CD4-positive, alpha-beta T cell (primary cell): Measurements from ENCODE around the gene FYCO1. TPM values are rescaled to one million over a fixed set of nuclear protein-coding genes. Genes with fewer than 3 reads are reported as not detected.

Source experiments
- ATAC-seq: fragments of 200-7000 bp; cut with Tn5 transposase; one replicate; pipeline ENCODE4 v1.10.0; 2022; ENCODE audit warnings: mild to moderate bottlenecking; ENCODE audit not compliant: poor library complexity
- CTCF ChIA-PET: fragments of 350-600 bp; sonication (Branson Sonifier 250); formaldehyde crosslinking; loops from one replicate; lab custom pipeline; 2021; ENCODE audit warnings: antibody characterized with exemption, inconsistent platforms; lab: Charles Lee
- POLR2A ChIA-PET: fragments of 350-600 bp; sonication (Branson Sonifier 250); formaldehyde crosslinking; loops from one replicate; lab custom pipeline; 2021; ENCODE audit warnings: antibody characterized with exemption, inconsistent platforms; lab: Charles Lee
- DNase-seq, 14 experiments: peaks; one replicate each; pipeline ENCODE4 v3.0.0-alpha.2; 2013 to 2020; ENCODE audit warnings: mixed read lengths in 2 of 14
- H3K27ac ChIP-seq, 2 donors: one replicate each; pipeline versions ENCODE4 v1.5.1 to v1.7.0; 2013; ENCODE audit warnings: low read length in 2 of 2, low read depth in 1 of 2, mild to moderate bottlenecking in 1 of 2
- H3K27me3 ChIP-seq, 2 experiments: 1 replicate in 1 of 2; 2 replicates in 1 of 2; pipeline versions ENCODE4 v1.6.1 to v1.7.0; 2013; ENCODE audit warnings: low read length in 2 of 2, control low read depth in 1 of 2, mild to moderate bottlenecking in 1 of 2, moderate library complexity in 1 of 2; ENCODE audit not compliant: insufficient read depth in 2 of 2, control insufficient read depth in 1 of 2
- H3K36me3 ChIP-seq: one replicate; pipeline ENCODE4 v1.6.1; 2013; ENCODE audit warnings: low read length, control low read depth; ENCODE audit not compliant: insufficient read depth
- H3K4me1 ChIP-seq: one replicate; pipeline ENCODE4 v1.6.1; 2013; ENCODE audit warnings: low read length, control low read depth; ENCODE audit not compliant: insufficient read depth
- H3K4me3 ChIP-seq: one replicate; pipeline ENCODE4 v1.5.1; 2013; ENCODE audit warnings: mild to moderate bottlenecking, low read length, moderate library complexity
- H3K9me3 ChIP-seq, 2 experiments: 1 replicate in 1 of 2; 2 replicates in 1 of 2; pipeline versions ENCODE4 v1.6.1 to v1.7.0; 2013; ENCODE audit warnings: low read length in 2 of 2, mild to moderate bottlenecking in 2 of 2, control low read depth in 1 of 2, moderate library complexity in 1 of 2; ENCODE audit not compliant: control insufficient read depth in 1 of 2, insufficient read depth in 1 of 2
- H3K27ac Mint-ChIP-seq: one replicate; pipeline ENCODE4 v1.8.0; 2020; ENCODE audit warnings: mixed read lengths
- H3K27me3 Mint-ChIP-seq: one replicate; pipeline ENCODE4 v1.8.0; 2021; ENCODE audit warnings: mixed read lengths
- H3K36me3 Mint-ChIP-seq: one replicate; pipeline ENCODE4 v1.8.0; 2021; ENCODE audit warnings: low read depth, mixed read lengths
- H3K4me1 Mint-ChIP-seq: one replicate; pipeline ENCODE4 v1.8.0; 2021; ENCODE audit warnings: low read depth, mixed read lengths
- H3K4me3 Mint-ChIP-seq: one replicate; pipeline ENCODE4 v1.8.0; 2020; ENCODE audit warnings: mild to moderate bottlenecking, mixed read lengths
- H3K9me3 Mint-ChIP-seq: one replicate; pipeline ENCODE4 v1.8.0; 2020; ENCODE audit warnings: mixed read lengths
- intact Hi-C, 2 experiments: fragments of 100-400 bp; cut with DNase I in 1 of 2; cut with micrococcal nuclease in 1 of 2; formaldehyde crosslinking; loops; one replicate each; pipeline versions ENCODE4 v1.15.1 to v1.9.0; 2023 to 2025; cut with DNase I, micrococcal nuclease
- total RNA-seq, 174 experiments: library from RNA in 2 of 174; stranded (reverse) in 2 of 174; gene quantifications; one replicate each; pipeline ENCODE4 v1.2.3 and lab custom pipeline; 2021 to 2026
- TF ChIP-seq, protein P1 (sequence below): fragments of 200-600 bp; IDR thresholded peaks from one replicate; pipeline ENCODE4 v1.8.0; 2022; ENCODE audit warnings: antibody characterized with exemption, mild to moderate bottlenecking

Gene FYCO1
- total RNA-seq, 2 experiments from 2014 or later = 17.4 to 20.1 TPM

DNA sequence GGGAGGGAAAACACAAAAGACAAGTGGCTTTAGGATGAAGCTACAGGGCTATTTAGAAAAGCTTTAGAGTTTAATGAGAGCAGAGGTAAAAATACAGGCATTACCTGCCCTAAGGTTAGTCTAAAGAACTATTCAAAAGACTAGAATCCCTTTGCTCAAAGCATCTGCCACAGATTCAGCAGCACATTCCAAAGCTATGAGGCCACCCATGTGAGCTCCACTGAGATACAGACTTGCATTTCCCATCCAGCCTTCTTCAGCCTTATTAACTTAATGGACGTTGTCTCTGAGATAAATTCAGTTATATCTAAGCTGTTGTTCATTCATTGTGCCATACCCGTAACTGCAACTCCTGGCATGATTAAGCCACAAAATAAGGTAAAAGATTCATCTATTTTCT, 26.9 kb downstream of the FYCO1 start:
- no peaks in the 10 kb centered on the region for H3K27me3 ChIP-seq
- Mint-ChIP-seq H3K4me1 (peaks cover 32% of the 10 kb centered on the region), H3K9me3 (no peaks in the 10 kb centered on the region), H3K4me3 (no peak overlapping the region), H3K27me3 (no peaks in the 10 kb centered on the region), H3K27ac (no peak overlapping the region), H3K36me3 (peaks cover 90% of the 10 kb centered on the region)
- peaks cover 70% of the 10 kb centered on the region for H3K36me3 ChIP-seq
- intact Hi-C loops = no loop called here
- TF ChIP-seq, protein P1, sequence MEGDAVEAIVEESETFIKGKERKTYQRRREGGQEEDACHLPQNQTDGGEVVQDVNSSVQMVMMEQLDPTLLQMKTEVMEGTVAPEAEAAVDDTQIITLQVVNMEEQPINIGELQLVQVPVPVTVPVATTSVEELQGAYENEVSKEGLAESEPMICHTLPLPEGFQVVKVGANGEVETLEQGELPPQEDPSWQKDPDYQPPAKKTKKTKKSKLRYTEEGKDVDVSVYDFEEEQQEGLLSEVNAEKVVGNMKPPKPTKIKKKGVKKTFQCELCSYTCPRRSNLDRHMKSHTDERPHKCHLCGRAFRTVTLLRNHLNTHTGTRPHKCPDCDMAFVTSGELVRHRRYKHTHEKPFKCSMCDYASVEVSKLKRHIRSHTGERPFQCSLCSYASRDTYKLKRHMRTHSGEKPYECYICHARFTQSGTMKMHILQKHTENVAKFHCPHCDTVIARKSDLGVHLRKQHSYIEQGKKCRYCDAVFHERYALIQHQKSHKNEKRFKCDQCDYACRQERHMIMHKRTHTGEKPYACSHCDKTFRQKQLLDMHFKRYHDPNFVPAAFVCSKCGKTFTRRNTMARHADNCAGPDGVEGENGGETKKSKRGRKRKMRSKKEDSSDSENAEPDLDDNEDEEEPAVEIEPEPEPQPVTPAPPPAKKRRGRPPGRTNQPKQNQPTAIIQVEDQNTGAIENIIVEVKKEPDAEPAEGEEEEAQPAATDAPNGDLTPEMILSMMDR = no peak
- DNase-seq = no peak
- H3K4me1 ChIP-seq = peaks cover 72% of the 10 kb centered on the region
- H3K4me3 ChIP-seq = no peak overlapping the region
- H3K9me3 ChIP-seq = no peaks in the 10 kb centered on the region
- ChIA-PET CTCF (interaction anchor here (1.4 to 1.9 kb wide), 2 partner anchors 30 to 110 kb away, joined by 4 read pairs; no protein-coding TSS in a partner anchor), POLR2A (interaction anchor here (1.1 kb wide), 1 partner anchor 18 kb away, joined by 3 read pairs; no protein-coding TSS in a partner anchor)
- no peak for ATAC-seq
- no peak overlapping the region for H3K27ac ChIP-seq

DNA sequence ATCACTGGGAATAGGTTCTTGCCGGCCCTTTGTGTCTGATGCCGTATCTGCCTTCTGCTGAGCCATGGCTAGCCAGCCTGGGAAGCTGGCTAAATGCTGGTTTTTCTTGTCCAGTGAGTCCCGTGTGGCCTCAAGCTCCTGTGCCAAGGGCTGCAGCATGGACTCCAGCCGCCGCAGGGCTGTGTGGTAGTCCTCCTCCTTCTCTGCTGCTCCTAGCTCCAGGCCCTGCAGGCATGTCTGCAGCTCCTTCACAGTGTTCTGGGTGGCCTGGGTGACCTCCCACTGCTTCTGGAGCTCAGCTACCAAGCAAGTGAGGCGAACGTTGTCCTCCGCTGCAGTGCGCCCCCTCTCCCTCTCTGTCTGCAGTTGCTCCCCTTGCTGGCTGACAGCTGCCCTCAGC, 27.5 kb downstream of the FYCO1 start:
- ATAC-seq = no peak
- Histone ChIP-seq H3K9me3 (no peaks in the 10 kb centered on the region), H3K27ac (no peak overlapping the region), H3K4me1 (peaks cover 75% of the 10 kb centered on the region), H3K36me3 (peaks cover 76% of the 10 kb centered on the region), H3K4me3 (no peak overlapping the region), H3K27me3 (no peaks in the 10 kb centered on the region)
- H3K9me3 Mint-ChIP-seq = no peaks in the 10 kb centered on the region
- H3K4me1 Mint-ChIP-seq = peaks cover 32% of the 10 kb centered on the region
- intact Hi-C loops = no loop called here
- TF ChIP-seq, protein P1 = no peak
- DNase-seq = no peak
- no peaks in the 10 kb centered on the region for H3K27me3 Mint-ChIP-seq
- no peak overlapping the region for H3K4me3 Mint-ChIP-seq
- ChIA-PET POLR2A (interaction anchor here (0.6 kb wide), 1 partner anchor 1155 kb away, joined by 3 read pairs; no protein-coding TSS in a partner anchor), CTCF (interaction anchor here (0.6 to 1.9 kb wide), 3 partner anchors 12 to 111 kb away, joined by 3 to 4 read pairs (median 4); no protein-coding TSS in a partner anchor)
- H3K36me3 Mint-ChIP-seq = peaks cover 90% of the 10 kb centered on the region
- H3K27ac Mint-ChIP-seq = no peak overlapping the region

DNA sequence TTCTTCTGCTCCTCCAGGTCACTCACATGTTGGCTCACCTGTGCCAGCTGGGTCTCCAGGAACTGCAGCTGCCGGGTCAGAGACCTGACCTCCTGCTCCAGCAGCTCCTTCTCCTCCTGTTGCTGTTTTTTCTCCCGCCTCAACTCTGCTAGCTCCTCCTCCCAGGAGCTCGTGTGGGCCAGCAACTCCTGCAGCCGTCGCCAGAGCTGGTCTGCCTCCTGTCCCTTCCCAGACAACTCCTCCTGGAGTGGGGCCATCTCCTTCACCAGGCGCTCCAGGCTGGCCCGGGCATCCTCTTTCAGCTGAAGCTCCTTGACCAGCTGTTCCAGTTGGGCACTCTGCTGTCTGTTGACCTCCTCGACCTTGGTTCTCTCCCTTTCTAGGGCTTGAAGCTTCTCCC, 27.9 kb downstream of the FYCO1 start:
- Mint-ChIP-seq H3K36me3 (peaks cover 90% of the 10 kb centered on the region), H3K9me3 (no peaks in the 10 kb centered on the region), H3K4me3 (no peak overlapping the region), H3K4me1 (peaks cover 31% of the 10 kb centered on the region), H3K27me3 (no peaks in the 10 kb centered on the region), H3K27ac (no peak overlapping the region)
- DNase-seq = no peak
- peaks cover 80% of the 10 kb centered on the region for H3K36me3 ChIP-seq
- ChIA-PET POLR2A (interaction anchor here (0.6 to 1.8 kb wide), 4 partner anchors 17 to 1155 kb away, joined by 3 to 4 read pairs (median 3); partner anchors contain the start of gene FYCO1), CTCF (interaction anchor here (0.6 to 1.4 kb wide), 2 partner anchors 12 to 111 kb away, joined by 3 to 4 read pairs; no protein-coding TSS in a partner anchor)
- no peak for ATAC-seq
- no peak overlapping the region for H3K4me3 ChIP-seq
- TF ChIP-seq, protein P1 = no peak
- H3K4me1 ChIP-seq = peaks cover 75% of the 10 kb centered on the region
- intact Hi-C loops = no loop called here
- no peaks in the 10 kb centered on the region for H3K27me3 ChIP-seq
- no peaks in the 10 kb centered on the region for H3K9me3 ChIP-seq
- no peak overlapping the region for H3K27ac ChIP-seq
